ENCODE data around the gene ACE2.

Gene ACE2

DNA sequence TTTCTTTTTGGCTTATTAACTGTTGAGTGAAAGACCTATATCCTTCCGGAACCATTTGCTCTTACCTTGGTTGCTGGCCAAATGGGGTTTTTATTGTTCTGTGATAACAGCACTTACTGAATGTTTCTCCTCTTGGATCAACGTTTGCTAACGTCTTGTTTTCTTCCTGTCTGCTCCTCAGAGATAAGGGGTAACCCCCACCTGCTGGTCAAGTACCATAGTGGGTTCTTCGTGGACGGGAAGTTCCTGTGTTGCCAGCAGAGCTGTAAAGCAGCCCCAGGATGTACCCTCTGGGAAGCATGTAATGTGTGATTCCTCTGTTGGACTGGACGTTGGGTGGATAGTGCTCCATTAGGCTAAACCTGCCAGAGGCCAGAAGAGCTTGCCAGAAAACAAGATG lies 84.8 kb downstream of the ACE2 start:
- in situ Hi-C loops (cut with MboI; ENCODE audit: low sequenced_read_pairs), result no loop called here

GRCh38 chrX:15514279-15514678 lies 86.5 kb downstream of the ACE2 start:
- in situ Hi-C loops (cut with MboI; ENCODE audit: low sequenced_read_pairs), result no loop called here

GRCh38 chrX:15512401-15512965 lies 88.3 kb downstream of the ACE2 start:
- in situ Hi-C loops (cut with MboI; ENCODE audit: low sequenced_read_pairs), result no loop called here

DNA sequence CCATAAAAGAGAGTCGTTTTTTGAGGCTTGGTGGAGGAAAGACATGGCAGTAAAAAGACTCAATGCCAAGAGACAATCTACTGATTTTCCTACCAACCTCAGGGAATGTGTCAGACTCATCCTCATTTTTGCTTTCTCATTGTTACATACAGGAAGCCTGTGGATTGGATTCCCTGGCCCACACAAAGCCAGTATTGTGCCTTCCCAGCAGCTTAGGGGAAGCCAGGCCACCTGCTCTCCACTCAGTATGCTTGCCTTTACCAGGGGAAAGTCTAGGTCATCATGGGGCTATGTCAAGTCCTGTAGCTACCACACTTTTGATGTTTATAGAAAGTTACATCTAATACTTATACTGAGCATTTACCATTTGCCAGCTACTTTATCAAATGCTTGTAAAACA lies 89.2 kb downstream of the ACE2 start:
- in situ Hi-C loops (cut with MboI; ENCODE audit: low sequenced_read_pairs), result no loop called here
